HUES64 (cell line): ENCODE results near the gene PDRG1.

Source experiments
- H3K27ac ChIP-seq: 2 replicates; pipeline ENCODE4 v1.7.0; 2013; ENCODE audit warnings: low read depth, low read length, inconsistent platforms
- H3K27me3 ChIP-seq: 2 replicates; pipeline ENCODE4 v1.6.1; 2013; ENCODE audit warnings: mild to moderate bottlenecking, low read length; ENCODE audit not compliant: insufficient read depth
- H3K36me3 ChIP-seq: 2 replicates; pipeline ENCODE4 v1.6.1; 2013; ENCODE audit warnings: mild to moderate bottlenecking, low read length; ENCODE audit not compliant: insufficient read depth
- H3K4me1 ChIP-seq: 2 replicates; pipeline ENCODE4 v1.6.1; 2013; ENCODE audit warnings: mild to moderate bottlenecking, low read length, moderate library complexity; ENCODE audit not compliant: insufficient read depth
- H3K4me3 ChIP-seq: 2 replicates; pipeline ENCODE4 v1.5.1; 2013; ENCODE audit warnings: mild to moderate bottlenecking, low read length, moderate library complexity
- H3K9ac ChIP-seq: 2 replicates; pipeline ENCODE4 v1.6.1; 2013; ENCODE audit warnings: mild to moderate bottlenecking, low read depth, low read length
- H3K9me3 ChIP-seq: 2 replicates; pipeline ENCODE4 v1.6.1; 2013; ENCODE audit warnings: low read depth, low read length; ENCODE audit not compliant: insufficient read depth
- WGBS: fragments of 150-250, 120-280 bp; methylation state at CpG from one replicate; pipeline ENCODE4 v1.1.7; 2013; ENCODE audit warnings: missing lambda C conversion rate; 5-methylcytosine and 5-hydroxymethylcytosine counted together

The PDRG1 gene

DNA sequence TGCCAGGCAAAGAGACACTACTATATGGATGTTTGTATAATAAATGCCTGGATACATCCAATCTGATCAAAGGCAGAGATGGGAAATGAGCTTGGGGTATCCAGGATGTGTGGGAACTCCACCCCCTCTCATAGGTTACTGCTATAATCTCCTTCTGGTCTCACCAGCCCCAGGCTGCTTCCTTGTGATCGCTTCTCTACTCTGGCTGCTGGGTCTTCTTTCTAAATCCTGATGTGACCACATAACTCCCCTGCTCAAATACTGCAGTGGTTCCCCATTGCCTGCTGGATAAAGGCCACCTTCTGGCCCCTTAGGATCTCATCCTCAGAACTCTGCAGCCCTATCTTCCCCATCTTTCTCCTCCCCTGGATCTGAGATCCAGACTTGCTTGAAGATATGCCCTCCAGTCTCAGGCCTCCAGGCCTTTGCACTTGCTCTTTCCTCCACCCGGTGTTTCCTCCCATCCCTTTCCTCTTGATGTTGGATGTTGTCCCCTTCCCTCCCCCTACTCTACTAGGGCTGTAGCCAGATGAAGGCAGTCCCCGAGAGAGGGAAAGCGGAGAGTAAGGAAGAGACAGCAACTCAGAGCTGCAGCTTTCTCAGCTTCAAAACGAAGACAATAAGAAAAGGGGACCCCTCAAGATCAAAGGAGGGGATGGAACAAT, 15.3 kb upstream of the PDRG1 start:
- H3K36me3 ChIP-seq: no peaks in the 10 kb centered on the region
- H3K27me3 ChIP-seq: peaks cover 17% of the 10 kb centered on the region
- peak overlapping the region; percentile 69 for H3K4me3 ChIP-seq
- peaks cover 5% of the 10 kb centered on the region; the same call in 1 of the 2 replicates for H3K4me1 ChIP-seq
- no peaks in the 10 kb centered on the region for H3K9me3 ChIP-seq
- 19% methylated on average over 5 of the region's 5 CpGs for WGBS
- no peak overlapping the region for H3K9ac ChIP-seq
- H3K27ac ChIP-seq: no peak overlapping the region

DNA sequence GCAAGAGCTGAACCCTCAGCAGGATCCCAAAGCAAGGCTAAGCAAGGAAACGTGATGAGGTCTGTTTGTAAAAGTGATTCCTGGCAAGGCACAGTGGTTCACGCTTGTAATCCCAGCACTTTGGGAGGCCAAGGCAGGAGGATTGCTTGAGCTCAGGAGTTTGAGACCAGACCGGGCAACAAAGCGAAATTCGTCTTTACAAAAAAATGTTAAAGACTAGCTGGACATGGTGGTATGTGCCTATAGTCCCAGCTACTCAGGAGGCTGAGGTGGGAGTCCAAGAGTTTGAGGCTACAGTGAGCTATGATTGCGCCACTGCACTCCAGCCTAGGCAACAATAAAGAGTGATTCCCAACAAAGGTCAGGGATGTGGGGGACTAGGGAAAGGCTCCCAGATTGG, 12.0 kb upstream of the PDRG1 start:
- H3K9ac ChIP-seq: no peak overlapping the region
- peaks cover 5% of the 10 kb centered on the region; the same call in 1 of the 2 replicates for H3K4me1 ChIP-seq
- H3K9me3 ChIP-seq: no peaks in the 10 kb centered on the region
- 82% methylated on average over 6 of the region's 6 CpGs for WGBS
- peaks cover 6% of the 10 kb centered on the region; the same call in 1 of the 2 replicates for H3K27me3 ChIP-seq
- H3K27ac ChIP-seq: no peak overlapping the region
- H3K36me3 ChIP-seq: no peaks in the 10 kb centered on the region
- no peak overlapping the region for H3K4me3 ChIP-seq

DNA sequence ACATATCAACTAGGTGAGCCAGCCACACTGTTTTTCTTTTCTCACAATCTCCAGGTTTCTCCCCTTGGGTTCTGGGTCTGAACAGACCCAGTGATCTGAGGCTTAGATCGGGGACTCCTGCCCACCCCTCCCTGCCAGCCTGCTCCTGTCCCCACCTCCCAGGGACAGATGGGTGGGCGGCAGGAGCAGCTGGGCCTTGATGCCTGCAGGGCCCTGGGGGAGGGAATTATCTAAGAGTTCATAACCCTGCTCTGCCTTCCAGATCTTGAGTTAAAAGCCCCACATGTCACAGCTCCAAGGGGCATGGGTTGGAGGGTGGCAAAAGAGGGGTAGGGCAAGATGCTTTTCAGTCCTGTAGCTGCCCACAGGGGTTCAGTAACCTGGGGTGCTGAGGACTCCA, 10.9 kb upstream of the PDRG1 start:
- Histone ChIP-seq H3K27me3 (peaks cover 4% of the 10 kb centered on the region; the same call in 1 of the 2 replicates), H3K36me3 (no peaks in the 10 kb centered on the region), H3K4me1 (peaks cover 5% of the 10 kb centered on the region; the same call in 1 of the 2 replicates), H3K9ac (no peak overlapping the region), H3K27ac (no peak overlapping the region), H3K4me3 (no peak overlapping the region), H3K9me3 (no peaks in the 10 kb centered on the region)
- WGBS: 58% methylated on average over 2 of the region's 2 CpGs

DNA sequence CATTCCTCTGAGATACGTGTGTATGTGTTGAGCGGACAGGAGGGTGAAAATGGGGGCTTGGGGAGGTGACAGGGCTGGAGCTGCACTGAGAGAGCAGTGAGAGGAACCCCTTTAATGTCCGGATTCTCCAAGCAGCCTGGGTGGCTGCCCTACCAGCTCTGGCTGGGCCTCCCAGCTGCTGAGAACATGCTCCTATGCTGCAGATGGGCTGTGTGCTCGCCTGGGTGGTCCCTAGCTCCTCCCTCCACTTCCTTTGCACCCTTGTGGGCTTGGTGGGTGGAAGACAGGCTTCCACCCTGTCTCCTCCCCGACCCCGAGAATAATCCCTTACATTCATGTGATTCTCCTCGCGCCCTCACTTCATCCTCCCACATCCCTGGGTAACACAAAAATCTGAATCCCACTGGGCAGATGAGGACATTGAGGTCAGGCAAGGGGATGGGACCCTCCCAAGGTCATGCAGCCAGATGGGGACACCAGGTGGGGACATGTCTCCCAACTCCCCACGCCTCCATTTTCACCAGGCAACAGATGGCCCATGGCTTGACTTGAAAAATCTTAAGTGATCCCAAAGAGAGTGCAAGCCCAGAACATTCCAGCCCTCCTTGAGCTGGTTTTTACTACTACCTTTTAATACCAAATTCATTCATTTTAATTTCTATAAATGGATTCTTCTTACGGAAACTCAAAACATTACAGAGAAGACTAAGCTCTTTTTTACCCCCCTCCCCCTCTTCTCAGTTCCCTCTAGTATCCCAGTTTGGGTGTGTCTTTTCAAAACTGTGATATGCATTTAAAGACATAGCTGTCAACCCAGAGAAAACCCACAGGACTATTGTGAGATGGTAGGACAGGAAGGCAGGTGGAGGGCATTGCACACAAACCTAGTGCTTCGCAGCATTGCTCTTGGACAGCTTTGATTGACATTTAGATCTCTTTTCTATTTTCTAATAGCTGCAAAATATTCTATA, 5.0 kb upstream of the PDRG1 start:
- Histone ChIP-seq H3K9ac (no peak overlapping the region; the same call in 1 of the 2 replicates), H3K27ac (no peak overlapping the region), H3K27me3 (no peaks in the 10 kb centered on the region), H3K4me1 (no peaks in the 10 kb centered on the region), H3K4me3 (no peak overlapping the region), H3K36me3 (no peaks in the 10 kb centered on the region), H3K9me3 (no peaks in the 10 kb centered on the region)
- WGBS: 77% methylated on average over 11 of the region's 11 CpGs

DNA sequence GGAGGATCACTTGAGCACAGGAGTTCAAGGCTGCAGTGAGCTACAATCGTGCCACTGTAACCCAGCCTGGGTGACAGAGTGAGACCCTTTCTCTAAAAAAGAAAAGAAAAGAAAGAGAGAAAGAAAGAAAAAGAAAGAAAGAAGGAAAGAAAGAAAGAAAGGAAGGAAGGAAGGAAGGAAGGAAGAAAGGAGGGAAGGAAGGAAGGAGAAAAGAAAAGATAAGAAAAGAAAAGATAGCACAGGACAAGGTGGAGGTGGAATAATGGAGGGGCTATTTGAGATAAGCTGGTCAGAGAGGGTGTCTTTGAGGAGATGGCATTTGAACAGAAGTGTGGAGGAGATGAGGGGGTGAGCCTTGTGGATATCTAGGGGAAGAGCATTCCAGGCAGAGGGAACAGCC, 2.7 kb upstream of the PDRG1 start:
- Histone ChIP-seq H3K36me3 (peaks cover 9% of the 10 kb centered on the region), H3K4me1 (0 out of 2 replicates have a peak, but pooled peaks cover 8% of the 10 kb centered on the region), H3K27ac (no peak overlapping the region), H3K9me3 (no peaks in the 10 kb centered on the region), H3K9ac (no peak overlapping the region), H3K27me3 (no peaks in the 10 kb centered on the region), H3K4me3 (no peak overlapping the region)
- 70% methylated on average over 1 of the region's 1 CpG for WGBS

DNA sequence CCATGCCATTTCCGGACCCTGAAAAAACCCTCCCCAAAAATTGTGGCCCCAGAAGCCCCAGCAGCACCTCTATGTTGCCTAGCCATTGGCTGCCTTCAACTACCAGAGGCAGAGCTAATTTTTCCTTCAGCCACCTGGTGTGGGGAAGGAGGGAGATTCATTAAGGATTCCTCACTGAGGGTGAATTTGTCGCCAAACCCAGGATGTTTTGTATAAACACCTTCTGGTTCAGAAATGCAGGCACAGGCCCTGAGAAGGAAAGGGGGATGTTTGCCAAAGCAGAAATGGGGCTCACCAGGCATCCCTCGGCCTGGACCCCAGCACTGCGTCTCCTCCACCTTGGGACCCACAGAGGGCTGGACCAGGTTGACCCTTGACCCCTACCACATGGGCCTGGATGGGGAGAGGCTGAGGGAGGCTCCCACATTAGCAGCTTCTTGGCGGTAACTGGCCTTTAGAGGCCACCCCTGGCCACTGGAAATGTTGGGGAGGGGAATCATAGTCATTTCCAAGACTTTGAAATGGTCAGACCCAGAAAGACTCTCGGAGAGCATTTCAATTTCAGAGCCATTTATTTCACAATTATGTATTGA, 1.8 kb upstream of the PDRG1 start:
- no peak overlapping the region for H3K4me3 ChIP-seq
- no peaks in the 10 kb centered on the region for H3K9me3 ChIP-seq
- H3K27ac ChIP-seq: no peak overlapping the region
- 84% methylated on average over 6 of the region's 6 CpGs for WGBS
- peaks cover 16% of the 10 kb centered on the region for H3K36me3 ChIP-seq
- H3K9ac ChIP-seq: no peak overlapping the region
- H3K27me3 ChIP-seq: no peaks in the 10 kb centered on the region
- 0 out of 2 replicates have a peak, but pooled peaks cover 8% of the 10 kb centered on the region for H3K4me1 ChIP-seq

DNA sequence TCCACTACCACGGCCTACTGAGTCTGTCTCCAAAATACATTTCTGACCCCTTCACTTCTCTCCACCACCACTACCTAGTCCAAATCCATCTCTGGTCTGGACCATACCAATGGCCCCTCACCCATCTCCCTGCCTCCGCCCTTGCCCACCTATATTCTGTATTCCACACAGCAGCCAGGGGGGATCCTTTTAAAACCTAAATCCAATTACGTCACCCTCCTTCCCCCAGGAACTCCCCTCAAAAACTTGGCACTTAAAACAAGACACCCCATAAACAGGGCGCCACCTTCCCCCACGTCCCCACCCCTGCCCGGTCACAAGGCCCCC, 680 bp downstream of the PDRG1 start:
- Histone ChIP-seq H3K9ac (peak overlapping the region; percentile 92), H3K4me1 (0 out of 2 replicates have a peak, but pooled peaks cover 8% of the 10 kb centered on the region), H3K36me3 (peaks cover 41% of the 10 kb centered on the region), H3K4me3 (peak overlapping the region; percentile 98), H3K27ac (peak overlapping the region; percentile 70), H3K9me3 (peaks cover 7% of the 10 kb centered on the region; the same call in 1 of the 2 replicates), H3K27me3 (no peaks in the 10 kb centered on the region)
- WGBS: 7% methylated on average over 6 of the region's 6 CpGs

DNA sequence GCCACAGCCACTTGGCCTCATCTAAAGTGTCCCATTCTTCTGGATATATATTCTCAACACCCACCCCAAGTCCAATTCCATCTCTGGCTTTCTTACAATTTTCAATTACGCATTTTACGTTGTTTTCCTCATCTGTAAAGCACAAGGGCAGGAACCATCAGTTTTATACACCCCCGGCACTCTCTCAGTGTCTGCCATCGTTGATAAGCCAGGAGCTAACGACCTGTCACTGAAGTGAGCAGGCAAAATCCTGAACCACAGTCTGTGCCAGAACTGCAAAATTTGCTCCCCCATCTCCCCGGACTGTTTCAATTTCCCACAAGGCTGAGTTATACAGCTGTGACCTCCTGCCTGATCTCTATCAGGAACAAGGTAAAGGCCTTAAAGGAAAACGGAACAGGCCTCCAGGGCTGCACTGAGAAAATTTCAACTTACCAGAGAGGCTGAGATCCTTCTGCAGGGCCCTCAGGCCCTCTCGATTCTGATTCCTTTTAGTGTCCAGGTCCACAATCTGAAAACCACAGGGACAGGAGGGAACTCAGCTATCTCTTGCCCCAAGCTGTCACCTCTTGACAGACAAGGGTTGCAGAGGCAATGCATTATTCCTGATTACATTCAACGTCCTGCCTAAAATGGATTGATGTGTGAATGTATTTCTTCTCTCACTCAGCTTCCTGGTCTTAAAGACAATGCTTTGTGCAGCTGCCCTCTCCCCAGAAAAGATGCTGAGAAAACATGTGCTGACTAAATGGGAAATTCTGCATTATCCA, 1.8 kb downstream of the PDRG1 start:
- no peak overlapping the region for H3K9ac ChIP-seq
- 0 out of 2 replicates have a peak, but pooled peaks cover 8% of the 10 kb centered on the region for H3K4me1 ChIP-seq
- no peaks in the 10 kb centered on the region for H3K27me3 ChIP-seq
- peaks cover 7% of the 10 kb centered on the region; the same call in 1 of the 2 replicates for H3K9me3 ChIP-seq
- 94% methylated on average over 9 of the region's 9 CpGs for WGBS
- no peak overlapping the region for H3K27ac ChIP-seq
- H3K36me3 ChIP-seq: peaks cover 52% of the 10 kb centered on the region
- peak overlapping the region; percentile 98 for H3K4me3 ChIP-seq

DNA sequence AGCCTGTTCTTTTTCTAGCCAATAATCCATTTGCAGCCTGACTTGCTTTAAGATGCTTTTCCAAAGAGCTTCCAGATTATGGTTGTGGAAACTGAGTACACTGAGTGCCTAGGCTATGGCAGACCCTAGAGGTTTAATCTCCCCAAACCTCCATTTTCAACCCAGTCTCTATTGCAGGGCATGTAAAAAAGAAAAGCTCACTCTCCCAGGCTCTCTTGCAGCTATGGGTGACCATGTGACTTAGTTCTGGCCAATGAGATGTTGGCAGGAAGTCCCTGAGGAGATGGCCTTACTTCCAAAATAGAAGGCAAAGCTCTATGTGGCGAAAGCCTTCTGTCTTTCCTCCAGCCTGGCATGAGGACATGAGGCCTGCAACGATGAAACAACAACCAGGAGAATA, 3.8 kb downstream of the PDRG1 start:
- H3K4me1 ChIP-seq: 0 out of 2 replicates have a peak, but pooled peaks cover 8% of the 10 kb centered on the region
- H3K36me3 ChIP-seq: peaks cover 65% of the 10 kb centered on the region
- 90% methylated on average over 2 of the region's 2 CpGs for WGBS
- H3K27me3 ChIP-seq: no peaks in the 10 kb centered on the region
- peaks cover 7% of the 10 kb centered on the region; the same call in 1 of the 2 replicates for H3K9me3 ChIP-seq
- no peak overlapping the region for H3K27ac ChIP-seq
- H3K9ac ChIP-seq: no peak overlapping the region
- no peak overlapping the region for H3K4me3 ChIP-seq

DNA sequence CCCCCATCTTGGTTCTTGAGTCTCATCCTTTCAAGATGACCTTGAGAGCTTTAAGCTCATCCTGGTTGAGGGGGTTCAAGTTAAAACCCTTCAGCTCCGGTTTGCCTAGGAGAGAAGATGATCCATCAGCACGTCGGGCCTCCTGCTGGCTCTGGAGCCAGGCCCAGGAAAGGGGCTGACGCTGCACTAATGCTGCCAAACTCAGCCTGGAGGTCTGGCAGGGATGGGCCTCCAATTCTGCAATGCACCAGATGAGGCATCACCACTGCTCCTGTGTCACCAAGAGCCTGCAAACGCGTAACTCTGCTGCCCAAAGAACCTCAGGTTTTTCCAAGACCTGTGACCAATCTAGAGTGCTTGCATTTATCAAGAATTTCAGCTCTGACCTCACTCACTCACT, 6.1 kb downstream of the PDRG1 start:
- peaks cover 65% of the 10 kb centered on the region for H3K36me3 ChIP-seq
- no peak overlapping the region for H3K4me3 ChIP-seq
- no peak overlapping the region for H3K9ac ChIP-seq

More for the DNA sequence above, 6.1 kb downstream of the PDRG1 start:
- Histone ChIP-seq H3K9me3 (peaks cover 7% of the 10 kb centered on the region; the same call in 1 of the 2 replicates), H3K4me1 (0 out of 2 replicates have a peak, but pooled peaks cover 5% of the 10 kb centered on the region), H3K27me3 (no peaks in the 10 kb centered on the region), H3K27ac (no peak overlapping the region)
- WGBS: 93% methylated on average over 6 of the region's 6 CpGs
